IPS-15b (cell line): Measurements from ENCODE around the gene HCRTR2.
"Not testable (repeated sequence)": the region's sequence is repeated elsewhere in the genome, so short reads cannot be mapped to it uniquely, and the experiment has no call there.

Experiments
- H3K27me3 ChIP-seq: one replicate; pipeline ENCODE4 v1.6.1; 2013; ENCODE audit warnings: low read length; ENCODE audit not compliant: control insufficient read depth, insufficient read depth
- H3K36me3 ChIP-seq: one replicate; pipeline ENCODE4 v1.6.1; 2013; ENCODE audit warnings: low read length; ENCODE audit not compliant: control insufficient read depth, insufficient read depth
- H3K4me1 ChIP-seq: one replicate; pipeline ENCODE4 v1.6.1; 2013; ENCODE audit warnings: mild to moderate bottlenecking, low read length; ENCODE audit not compliant: control insufficient read depth, insufficient read depth
- H3K4me3 ChIP-seq: one replicate; pipeline ENCODE4 v1.5.1; 2013; ENCODE audit warnings: low read depth, low read length
- H3K9ac ChIP-seq: one replicate; pipeline ENCODE4 v1.6.1; 2013; ENCODE audit warnings: low read depth, mild to moderate bottlenecking, low read length
- H3K9me3 ChIP-seq: one replicate; pipeline ENCODE4 v1.6.1; 2013; ENCODE audit warnings: mild to moderate bottlenecking, low read length; ENCODE audit not compliant: control insufficient read depth, insufficient read depth

HCRTR2 gene

GRCh38 chr6:55174211-55175026 lies at the start of gene HCRTR2:
Gene HCRTR2, plus strand, starts transcription at chr6:55174515. Its CDS starts 73 bp downstream, at chr6:55174588.
- Histone ChIP-seq H3K9ac (no peak within 1 kb of the TSS), H3K4me3 (peak within 1 kb of the TSS; percentile 84)

GRCh38 chr6:55130806-55131324 lies 43.5 kb upstream of the HCRTR2 start:
- no peak overlapping the region for H3K9ac ChIP-seq
- H3K27me3 ChIP-seq = no peaks in the 10 kb centered on the region
- no peaks in the 10 kb centered on the region for H3K9me3 ChIP-seq
- no peaks in the 10 kb centered on the region for H3K36me3 ChIP-seq
- no peak overlapping the region for H3K4me3 ChIP-seq
- no peaks in the 10 kb centered on the region for H3K4me1 ChIP-seq

More at GRCh38 chr6:55174211-55175026, at the start of gene HCRTR2:
- H3K9me3 ChIP-seq = no peaks in the 10 kb centered on the region
- no peaks in the 10 kb centered on the region for H3K36me3 ChIP-seq
- H3K27me3 ChIP-seq = peaks cover 33% of the 10 kb centered on the region
- no peaks in the 10 kb centered on the region for H3K4me1 ChIP-seq

GRCh38 chr6:55131616-55132015 lies 42.7 kb upstream of the HCRTR2 start:
- no peaks in the 10 kb centered on the region for H3K27me3 ChIP-seq
- H3K36me3 ChIP-seq = no peaks in the 10 kb centered on the region
- H3K4me1 ChIP-seq = no peaks in the 10 kb centered on the region
- no peaks in the 10 kb centered on the region for H3K9me3 ChIP-seq
- no peak overlapping the region for H3K4me3 ChIP-seq
- no peak overlapping the region for H3K9ac ChIP-seq

GRCh38 chr6:55136916-55137315 lies 37.4 kb upstream of the HCRTR2 start:
- H3K4me1 ChIP-seq = no peaks in the 10 kb centered on the region
- no peaks in the 10 kb centered on the region for H3K36me3 ChIP-seq
- H3K9ac ChIP-seq = no peak overlapping the region
- no peaks in the 10 kb centered on the region for H3K27me3 ChIP-seq
- no peak overlapping the region for H3K4me3 ChIP-seq
- no peaks in the 10 kb centered on the region for H3K9me3 ChIP-seq

- no peaks in the 10 kb centered on the region for H3K9me3 ChIP-seq
- no peaks in the 10 kb centered on the region for H3K36me3 ChIP-seq
- no peaks in the 10 kb centered on the region for H3K27me3 ChIP-seq
- no peak overlapping the region for H3K4me3 ChIP-seq
- no peak overlapping the region for H3K9ac ChIP-seq
- H3K4me1 ChIP-seq = no peaks in the 10 kb centered on the region
Observed at GRCh38 chr6:55137929-55138693, 36.2 kb upstream of the HCRTR2 start.

GRCh38 chr6:55141611-55142010 lies 32.7 kb upstream of the HCRTR2 start:
- Histone ChIP-seq H3K27me3 (no peaks in the 10 kb centered on the region), H3K36me3 (no peaks in the 10 kb centered on the region), H3K4me1 (no peaks in the 10 kb centered on the region), H3K4me3 (no peak overlapping the region), H3K9ac (no peak overlapping the region), H3K9me3 (no peaks in the 10 kb centered on the region)

GRCh38 chr6:55142610-55143009 lies 31.7 kb upstream of the HCRTR2 start:
- Histone ChIP-seq H3K27me3 (no peaks in the 10 kb centered on the region), H3K9ac (no peak overlapping the region), H3K36me3 (no peaks in the 10 kb centered on the region), H3K9me3 (no peaks in the 10 kb centered on the region), H3K4me3 (no peak overlapping the region), H3K4me1 (no peaks in the 10 kb centered on the region)

GRCh38 chr6:55153284-55153683 lies 21.0 kb upstream of the HCRTR2 start:
- H3K27me3 ChIP-seq = no peaks in the 10 kb centered on the region
- no peaks in the 10 kb centered on the region for H3K9me3 ChIP-seq
- H3K4me1 ChIP-seq = no peaks in the 10 kb centered on the region
- no peaks in the 10 kb centered on the region for H3K36me3 ChIP-seq
- no peak overlapping the region for H3K4me3 ChIP-seq
- H3K9ac ChIP-seq = no peak overlapping the region

GRCh38 chr6:55158784-55159183 lies 15.5 kb upstream of the HCRTR2 start:
- H3K4me1 ChIP-seq, H3K4me3 ChIP-seq, H3K9me3 ChIP-seq, H3K27me3 ChIP-seq, H3K36me3 ChIP-seq, H3K9ac ChIP-seq: not testable (repeated sequence)

- Histone ChIP-seq H3K9ac (no peak overlapping the region), H3K9me3 (no peaks in the 10 kb centered on the region), H3K36me3 (no peaks in the 10 kb centered on the region), H3K4me1 (no peaks in the 10 kb centered on the region), H3K27me3 (peaks cover 1% of the 10 kb centered on the region), H3K4me3 (no peak overlapping the region)
Observed at GRCh38 chr6:55167860-55168259, 6.5 kb upstream of the HCRTR2 start.

GRCh38 chr6:55175078-55176049 lies 1.0 kb downstream of the HCRTR2 start:
- Histone ChIP-seq H3K27me3 (peaks cover 33% of the 10 kb centered on the region), H3K4me1 (no peaks in the 10 kb centered on the region), H3K9me3 (no peaks in the 10 kb centered on the region), H3K4me3 (peak overlapping the region; percentile 84), H3K36me3 (no peaks in the 10 kb centered on the region), H3K9ac (no peak overlapping the region)
